HG02623 (cell line): Measurements from ENCODE around the gene LTBR.

Experiments
- ATAC-seq: cut with Tn5 transposase; IDR thresholded peaks from one replicate; pipeline ENCODE4 v1.9.1; 2021; ENCODE audit warnings: moderate library complexity; ENCODE audit not compliant: unreplicated experiment

LTBR gene

DNA sequence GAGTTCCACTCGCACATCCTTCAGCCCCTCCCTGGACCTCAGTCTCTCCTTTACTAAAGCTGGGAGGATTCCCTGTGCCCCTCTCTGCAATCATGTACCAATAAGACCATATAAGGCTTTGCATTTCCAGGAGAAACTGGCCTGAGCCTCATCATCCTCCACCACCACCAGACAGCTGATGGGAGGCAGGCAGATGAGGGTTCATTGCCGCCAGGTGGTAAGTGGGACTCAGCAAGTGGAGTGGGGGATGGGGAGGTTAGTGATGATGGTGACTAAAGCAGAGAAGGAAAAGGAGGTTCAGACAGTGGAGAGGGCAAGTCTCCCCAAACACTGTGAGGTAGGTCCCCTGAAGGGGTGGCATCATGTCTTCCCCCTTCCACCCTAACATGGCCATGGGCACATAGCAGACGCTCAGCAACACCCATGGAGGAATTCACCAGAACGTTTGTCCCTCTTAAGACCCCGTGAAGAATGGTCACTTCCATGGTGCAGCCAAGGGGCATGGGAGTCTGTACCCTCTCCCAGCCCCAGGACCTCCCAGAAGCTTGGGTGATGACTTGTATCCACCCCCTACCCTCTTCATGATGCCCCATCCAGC, 37.6 kb upstream of the LTBR start:
- no peak for ATAC-seq

DNA sequence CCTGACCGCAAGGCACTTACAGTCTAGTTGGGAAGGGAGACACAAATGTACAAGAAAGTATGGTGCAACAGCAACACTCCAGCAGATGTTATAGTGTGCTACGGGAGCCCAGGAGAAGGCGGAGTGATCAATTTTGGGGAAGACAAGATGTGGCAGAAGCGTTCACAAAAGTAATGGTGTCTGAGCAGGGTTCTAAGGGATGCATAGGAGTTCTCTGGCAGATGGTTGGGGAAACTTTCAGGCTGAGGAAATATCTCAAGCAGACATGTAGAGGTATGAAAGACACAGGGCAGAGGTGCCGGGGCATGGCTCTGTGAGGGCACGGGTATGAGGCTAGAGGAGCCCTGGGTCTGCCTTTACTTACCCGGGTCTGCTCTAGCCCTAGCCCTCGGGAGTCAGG, 37.0 kb upstream of the LTBR start:
- no peak for ATAC-seq

DNA sequence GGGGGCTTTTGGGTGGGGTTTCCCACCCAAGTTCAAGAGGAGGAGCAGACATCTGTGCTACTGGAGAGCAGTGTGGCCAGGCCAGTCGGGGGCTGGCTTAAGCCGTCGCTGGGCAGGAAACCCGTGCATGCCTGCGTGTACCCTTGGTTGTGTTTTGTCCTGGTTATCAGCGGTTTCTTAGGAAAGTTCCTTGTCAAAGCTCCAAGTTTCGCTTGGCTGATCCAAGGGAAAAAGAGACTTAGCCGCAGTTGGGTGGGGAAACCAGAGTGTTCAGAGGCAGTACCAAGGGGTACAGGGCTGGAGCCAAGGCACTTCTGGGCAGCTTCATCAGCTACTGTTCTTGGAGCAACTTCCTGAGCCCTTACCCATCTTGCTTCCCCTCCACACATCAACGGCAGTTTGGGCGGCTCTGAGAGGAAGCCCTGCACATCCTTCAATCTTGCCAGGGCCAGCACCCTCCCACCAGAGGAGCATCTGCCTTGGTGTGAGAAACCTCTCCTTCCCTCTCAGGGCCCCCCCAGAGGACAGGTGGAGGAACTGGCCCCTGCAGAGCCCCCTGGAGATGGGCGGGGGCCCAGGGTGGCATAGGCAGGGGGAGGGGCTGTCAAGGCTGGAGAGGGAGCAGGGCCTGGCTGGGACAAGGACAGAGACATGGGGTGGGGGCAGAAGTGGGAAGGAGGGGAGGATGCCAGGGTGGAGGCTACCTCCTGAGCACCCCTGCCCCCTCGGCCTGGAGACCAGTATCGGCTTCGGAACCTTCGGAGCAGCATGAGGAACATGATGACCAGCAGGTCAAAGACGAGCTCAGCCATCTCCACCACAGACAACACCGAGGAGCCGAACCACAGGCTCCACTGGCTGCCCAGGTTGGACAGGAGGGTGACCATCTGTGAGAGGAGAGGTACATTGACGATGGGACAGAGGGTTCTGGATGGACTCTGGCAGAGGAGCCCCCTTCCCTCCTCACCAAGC, 36.3 kb upstream of the LTBR start:
- no peak for ATAC-seq

DNA sequence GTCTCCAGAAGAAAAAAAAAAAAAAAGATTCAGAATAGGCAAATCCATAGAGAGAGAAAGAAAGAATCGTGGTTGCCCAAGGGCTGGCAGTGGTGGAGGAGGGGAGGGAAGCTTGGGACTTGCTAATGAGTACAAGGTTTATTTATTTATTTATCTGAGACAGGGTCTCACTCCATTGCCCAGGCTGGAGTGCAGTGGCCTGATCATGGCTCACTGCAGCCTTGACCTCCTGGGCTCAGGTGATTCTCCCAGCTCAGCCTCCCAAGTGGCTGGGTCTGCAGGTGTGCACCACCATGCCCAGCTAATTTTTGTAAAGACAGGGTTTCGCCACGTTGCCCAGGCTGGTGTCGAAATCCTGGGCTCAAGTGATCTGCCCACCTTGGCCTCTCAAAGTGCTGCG, 32.3 kb upstream of the LTBR start:
- no peak for ATAC-seq

DNA sequence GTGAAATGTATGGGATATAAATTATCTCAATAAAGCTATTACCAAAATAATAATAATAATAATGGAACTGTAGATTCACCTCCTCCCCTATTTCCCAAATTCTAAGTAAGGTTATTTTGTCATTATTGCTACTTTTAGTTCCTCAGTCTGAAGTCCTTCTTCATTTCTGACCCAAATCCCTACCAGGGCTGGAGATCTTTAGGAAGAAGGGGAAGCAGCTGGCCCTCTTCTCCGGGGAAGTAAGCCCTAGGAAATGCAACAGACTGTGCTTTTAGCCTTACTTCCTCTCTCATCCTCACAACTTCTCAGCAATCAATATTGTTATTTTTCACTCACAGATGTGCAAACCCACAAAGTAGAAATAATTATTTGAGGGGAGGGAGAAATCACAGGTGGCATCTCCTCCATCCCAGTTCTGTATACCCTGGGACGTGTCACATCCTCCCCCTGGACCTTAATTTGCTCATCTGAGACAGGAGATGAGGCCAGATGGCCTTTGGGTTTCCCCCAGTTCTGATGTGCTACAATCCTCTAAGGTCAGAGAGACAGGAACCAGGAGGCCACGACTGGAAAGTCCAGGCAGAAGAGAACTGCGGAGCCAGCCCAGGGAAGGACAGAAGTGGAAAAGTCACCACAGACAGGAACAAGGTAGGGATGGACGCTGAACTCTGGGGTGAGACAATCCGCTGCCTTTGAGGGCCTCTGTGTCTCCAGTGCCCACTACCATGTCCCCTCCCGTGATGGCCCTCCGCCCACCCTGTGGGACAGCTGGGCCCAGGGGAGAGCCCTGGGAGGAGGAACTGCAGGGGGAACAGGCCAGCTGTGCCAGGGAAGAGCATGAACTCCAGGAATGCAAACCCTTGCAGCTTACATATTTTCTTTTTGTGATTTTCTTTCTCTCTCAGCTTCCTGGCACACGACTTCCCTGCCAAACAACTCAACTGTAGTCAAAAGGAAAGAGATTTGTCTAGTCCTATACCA, 31.5 kb upstream of the LTBR start:
- no peak for ATAC-seq

DNA sequence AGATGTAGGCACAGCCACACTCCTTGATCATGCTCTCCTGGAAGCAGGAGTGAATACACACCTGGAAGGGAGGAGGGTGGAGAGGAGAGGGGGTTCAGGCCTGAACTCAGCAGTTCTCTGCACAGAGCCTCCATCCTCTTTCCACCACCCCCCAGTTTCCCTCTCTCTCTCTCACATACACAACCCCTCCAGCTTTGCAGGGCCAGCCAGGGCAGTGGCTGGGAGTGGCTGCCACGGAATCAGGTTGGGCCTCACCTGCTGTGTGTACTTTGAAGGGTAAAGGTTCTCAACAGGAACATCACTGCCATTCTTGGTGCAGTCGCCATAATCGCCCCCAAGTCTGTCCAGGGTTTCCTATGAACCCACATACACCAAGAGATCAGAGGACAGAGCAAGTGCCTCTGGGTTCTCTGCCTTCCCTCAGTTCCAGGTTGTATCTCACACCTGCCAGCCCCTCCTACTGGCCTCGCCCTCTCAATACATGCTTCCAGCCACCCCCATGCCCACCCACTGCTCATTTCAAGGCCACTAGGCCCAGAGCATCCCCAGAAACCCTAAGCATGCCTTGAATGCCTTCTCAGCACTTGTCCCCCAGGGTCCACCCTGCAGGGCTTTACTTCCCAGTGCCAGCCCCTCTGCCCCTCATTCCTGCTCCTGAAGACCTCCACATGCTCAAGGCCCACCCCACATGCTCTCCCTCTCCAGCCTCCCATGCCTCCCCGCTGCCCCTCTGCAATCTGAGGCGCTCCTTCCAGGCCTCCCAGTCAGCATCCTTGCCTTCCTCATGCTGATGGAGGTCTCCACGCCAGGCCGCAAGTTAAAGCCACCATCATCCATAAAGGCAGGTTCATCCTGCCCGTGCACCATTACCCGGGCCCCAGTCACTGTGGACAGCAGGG, 29.2 kb upstream of the LTBR start:
- no peak for ATAC-seq

DNA sequence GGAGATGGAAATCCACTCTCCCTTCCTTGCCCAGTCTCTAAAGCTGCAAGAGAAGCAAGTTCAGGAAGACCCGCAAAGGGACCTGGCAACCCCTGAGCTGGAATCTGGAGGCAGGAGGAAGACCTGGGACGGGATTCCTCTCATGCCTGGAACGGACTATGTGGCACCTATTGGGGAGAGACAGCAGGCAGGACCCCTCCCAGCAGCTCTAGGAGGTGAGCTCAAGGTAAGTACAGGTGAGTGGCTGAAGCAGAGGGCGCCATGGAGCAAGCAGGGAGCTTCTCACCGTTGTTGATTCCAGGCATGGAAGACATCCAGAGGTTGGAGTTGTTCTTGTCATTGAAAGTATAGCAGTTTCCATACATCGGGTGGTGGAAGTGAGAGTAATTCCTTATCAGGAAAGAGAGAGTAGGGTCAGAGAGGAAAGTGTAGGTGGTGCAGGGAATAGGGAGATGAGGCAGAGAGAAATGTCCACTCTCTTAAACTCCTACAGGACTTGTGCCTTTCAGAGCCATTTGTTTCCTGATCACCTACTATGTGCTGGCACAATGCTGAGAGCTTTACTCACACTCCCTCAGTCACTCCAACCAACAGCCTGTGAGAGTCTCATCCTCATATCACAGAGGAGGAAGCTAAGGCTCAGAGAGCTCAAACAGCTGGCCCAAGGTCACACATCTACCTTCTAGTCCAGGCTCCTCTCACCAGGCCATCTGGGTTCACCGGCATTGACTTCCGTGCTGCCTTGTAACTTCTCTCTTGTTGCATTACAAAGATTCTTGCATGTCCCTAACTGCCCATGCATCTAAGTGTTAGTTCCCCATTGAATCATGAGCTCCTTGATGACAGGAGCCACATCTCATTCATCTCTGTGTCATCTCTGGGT, 28.2 kb upstream of the LTBR start:
- no peak for ATAC-seq

DNA sequence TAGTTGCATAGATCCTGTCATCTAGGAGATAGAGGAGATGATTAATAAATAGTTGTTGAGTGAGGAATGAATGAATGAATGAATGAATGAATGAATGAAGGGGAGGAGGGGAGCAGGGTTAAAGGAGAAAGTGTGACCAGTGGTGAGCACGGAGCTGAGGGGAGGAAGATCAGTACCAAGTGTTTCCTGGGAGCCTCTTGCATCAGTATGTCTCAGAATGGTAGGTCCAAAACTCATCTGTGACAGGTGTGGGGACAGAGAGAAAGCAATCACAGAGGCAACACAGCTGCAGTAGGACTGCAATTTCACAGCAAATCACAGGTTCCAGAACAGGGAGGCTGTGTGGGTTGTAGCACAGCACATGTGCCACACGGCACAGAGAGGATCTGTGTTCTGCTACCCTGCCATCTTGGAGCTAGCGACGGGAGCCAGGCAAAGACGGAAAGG, 27.6 kb upstream of the LTBR start:
- no peak for ATAC-seq

DNA sequence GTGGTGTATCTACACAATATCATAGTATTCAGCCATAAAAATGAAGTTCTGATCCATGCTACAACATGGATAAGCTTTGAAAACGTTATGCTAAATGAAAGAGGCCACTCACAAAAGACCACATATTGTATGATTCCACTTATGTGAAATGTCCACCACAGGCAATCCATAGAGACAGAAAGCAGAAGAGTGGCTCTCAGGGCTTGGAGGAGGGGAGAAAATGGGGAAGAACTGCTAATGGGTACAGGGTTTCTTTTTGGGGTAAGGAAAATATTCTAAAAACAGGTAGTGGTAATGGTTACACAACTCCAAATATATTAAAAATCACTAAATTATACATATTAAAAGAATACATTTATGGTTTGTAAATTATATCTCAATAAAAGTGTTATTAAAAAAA, 25.1 kb upstream of the LTBR start:
- no peak for ATAC-seq

DNA sequence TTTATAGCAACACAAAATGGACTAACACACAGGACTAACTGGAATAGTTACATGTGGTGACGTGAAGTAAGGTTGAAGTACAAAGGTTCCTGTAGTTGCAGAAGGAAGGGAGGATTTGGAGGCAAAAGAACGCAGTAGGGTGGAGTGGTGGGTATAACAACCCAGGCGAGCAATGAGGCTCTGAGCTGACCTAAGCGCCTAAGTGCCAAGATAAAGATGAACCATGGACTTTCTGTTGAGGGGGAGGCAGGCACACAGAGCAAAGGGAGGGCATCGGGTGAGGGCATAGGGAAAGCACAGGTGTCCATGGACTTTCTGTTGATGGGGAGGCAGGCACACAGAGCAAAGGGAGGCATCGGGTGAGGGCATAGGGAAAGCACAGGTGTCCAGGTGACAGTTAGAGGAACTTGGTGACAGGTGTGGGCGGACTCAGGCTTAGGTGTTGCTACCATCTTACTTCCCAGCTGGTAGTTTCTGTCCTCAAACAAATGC, 23.8 kb upstream of the LTBR start:
- no peak for ATAC-seq

DNA sequence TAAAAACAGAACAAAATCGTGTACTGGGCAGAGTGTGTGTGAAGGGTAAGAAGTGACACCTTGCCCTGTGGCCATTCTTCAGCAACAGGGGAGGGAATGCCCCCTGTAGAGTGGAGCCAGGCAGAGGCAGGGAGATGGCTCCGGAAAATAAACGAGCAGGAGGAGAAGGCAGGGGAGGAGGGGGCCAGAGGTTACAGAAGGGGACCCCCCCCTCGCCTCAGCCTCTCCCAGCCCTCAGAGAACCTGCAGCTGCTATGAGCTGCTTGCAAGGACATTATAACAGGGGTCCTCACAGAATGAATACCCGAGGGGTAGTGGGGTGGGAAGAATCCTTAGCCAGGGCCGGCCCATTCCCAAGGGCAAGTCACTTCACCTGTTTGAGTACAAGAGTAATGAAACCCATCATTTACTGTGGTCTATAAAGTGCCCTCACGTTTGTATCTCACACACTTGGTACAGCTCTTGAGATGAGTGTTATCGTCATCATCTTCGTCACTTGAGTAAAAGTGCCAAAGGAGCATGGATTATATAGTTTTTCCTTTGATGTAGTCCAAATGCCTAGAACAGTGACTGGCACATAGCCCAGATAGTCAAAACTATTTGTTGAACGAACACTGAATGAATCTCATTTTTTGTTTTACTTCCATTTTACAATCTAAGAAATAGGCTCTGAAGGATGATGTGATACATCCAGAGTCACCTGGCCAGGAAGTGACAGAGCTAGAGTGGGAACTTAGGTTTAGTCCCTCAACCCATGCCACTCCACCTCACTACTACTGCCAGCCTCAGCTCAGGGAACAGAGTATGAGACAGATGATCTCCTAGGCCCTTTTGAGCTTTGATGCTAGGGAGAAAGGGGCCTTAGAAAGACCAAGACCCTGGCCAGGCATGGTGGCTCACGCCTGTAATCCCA, 23.1 kb upstream of the LTBR start:
- no peak for ATAC-seq

DNA sequence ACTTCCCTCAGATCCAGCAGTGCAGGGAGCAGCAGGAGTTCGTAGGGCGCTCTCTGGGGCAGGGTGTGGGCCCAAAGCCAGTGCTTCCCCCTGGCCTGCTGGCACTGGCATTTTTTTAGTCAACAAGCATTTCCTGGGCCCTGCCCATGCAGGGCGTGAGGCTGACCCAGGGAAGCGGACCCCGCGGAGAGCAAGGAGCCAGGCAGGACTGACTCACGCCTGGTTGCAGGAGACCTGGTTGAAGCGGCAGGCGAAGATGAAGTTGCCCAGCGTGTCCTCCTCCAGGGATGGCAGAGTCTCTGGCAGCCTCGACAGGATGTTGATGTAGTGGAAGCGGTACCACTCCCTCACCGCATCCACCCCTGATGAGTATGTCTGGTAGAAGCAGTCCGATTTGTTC, 22.1 kb upstream of the LTBR start:
- ATAC-seq, result no peak

DNA sequence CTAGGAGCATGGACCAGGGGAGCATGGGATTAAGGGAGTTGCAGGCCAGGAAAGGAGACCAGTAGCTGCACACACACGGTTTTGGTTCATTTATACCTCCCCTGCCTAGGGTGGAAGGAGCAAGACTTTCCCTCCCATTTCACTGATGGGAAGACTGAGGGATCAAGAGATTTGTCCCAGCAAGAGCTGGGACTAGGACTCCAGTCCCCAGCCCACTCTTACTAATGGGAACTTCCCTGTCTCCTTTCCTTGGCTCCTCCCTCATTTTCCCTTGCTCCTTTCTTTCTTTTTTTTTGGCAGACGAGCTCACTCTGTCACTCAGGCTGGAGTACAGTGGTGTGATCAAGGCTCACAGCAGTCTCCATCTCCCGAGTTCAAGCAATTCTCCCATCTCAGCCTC, 21.6 kb upstream of the LTBR start:
- ATAC-seq, result no peak

DNA sequence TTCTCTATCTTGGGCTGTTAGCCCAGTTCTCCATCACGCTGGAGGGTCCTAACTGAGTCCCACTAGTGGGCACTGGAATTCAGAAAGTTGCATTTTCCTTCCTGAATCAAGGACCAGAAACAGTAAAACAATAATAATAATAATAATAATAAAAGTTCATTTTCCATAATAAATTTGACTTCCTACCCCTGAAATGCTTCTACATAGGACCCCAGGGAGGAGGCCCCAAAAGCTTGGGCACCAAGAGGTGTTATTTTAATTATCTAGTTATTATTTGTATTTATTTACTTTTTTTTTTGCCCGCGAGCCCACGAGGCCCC, 21.0 kb upstream of the LTBR start:
- no peak for ATAC-seq

DNA sequence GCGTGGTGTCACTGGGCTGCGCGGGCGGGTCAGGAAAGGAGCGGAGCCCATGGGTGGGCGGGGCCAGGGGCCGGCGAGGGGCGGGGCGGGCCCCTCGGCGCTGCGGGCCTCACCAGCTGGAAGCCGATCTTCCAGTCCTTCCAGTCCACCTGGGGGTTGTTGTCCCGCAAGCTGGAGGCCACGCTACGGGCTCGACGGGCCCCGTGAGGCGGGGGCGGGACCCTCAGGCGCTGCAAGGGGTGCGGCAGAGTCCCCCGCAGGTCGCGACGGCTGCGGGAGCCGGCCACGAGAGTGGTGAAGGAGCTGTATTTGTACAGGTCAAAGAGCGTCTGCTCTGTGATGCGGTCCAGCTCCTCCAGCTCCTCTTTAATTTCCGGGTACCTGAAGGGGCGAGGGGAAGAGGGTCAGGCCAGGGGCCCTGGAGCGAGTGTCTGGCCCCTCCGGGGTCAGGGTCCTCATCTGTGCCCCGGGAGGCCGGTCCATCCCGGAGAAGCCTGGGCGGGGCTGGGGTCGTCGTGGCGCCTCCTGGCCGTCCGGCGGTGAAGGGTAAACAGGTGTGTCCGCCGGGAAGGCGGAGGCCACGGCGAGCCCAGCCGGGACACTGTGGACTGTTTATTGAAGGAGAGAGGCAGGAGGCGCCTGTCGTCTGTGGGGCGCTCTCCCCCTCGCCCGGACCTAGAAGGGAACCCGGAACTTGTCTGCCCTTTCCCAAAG, 20.5 kb upstream of the LTBR start:
- no peak for ATAC-seq

DNA sequence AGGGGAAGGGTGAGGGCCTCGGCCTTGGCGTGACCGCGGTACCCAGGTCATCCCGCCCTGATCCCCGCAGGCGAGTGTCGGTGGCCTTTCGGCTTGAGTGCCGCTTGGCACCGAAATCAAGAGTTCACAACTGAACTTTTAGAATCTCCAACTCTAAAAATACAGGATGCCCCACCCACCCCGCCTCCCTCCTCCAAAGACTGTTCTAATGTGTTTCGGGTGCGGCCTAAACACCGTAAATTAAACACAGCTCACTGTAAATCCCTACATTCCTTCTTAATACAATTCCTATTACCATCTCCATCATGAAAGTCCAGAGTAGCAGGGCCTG, 20.0 kb upstream of the LTBR start:
- no peak for ATAC-seq

DNA sequence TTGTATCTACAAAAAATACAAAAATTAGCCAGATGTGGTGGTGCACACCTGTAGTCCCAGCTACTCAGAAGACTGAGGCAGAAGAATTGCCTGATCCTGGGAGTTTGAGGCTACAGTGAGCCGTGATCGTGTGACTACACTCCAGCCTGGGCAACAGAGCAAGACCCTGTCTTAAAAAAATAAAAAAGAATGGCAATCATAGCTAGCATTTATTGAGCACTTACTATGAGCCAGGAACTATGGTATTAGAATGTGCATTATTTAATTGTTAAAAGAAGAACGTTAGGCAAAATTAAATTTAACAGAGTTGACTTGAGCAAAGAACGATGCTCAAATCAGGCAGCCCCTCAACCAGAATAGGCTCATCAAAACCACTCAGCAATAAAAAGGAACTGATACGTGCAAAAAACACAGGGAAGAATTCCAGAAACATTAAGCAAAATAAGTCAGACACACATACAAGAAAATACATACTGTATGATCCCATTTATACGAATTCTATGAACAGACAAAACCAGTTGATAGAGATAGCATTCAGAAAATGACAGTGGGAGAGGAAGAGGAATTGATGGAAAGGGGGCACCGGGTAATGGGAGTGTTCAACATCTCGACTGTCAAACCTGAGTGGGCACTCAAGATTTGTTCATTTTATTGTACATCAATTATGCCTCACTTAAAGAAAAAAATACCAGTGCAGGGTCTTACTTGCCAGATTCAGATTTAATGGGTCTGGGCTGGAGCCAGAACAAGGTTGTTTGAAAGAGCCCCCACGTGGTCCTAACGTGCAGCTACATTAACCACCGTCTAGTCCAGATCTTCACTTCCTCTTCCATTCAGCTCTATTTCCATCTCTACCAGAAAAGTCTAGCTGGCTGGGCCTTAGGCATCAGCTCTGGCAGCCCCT, 16.6 kb upstream of the LTBR start:
- ATAC-seq, result no peak
